NOMO-1 treated with DMSO at 0.1 percent for 48 hours (cell line): Measurements from ENCODE around the gene RNF213.

Source experiments
- DNase-seq: peaks from one replicate; lab custom pipeline; 2025; ENCODE audit not compliant: unreplicated experiment; lab: John Stamatoyannopoulos, UW

The RNF213 gene

GRCh38 chr17:80260791-80261158 is at the start of gene RNF213:
Gene RNF213 (plus strand): TSS chr17:80260852. CDS start chr17:80263682, 2,830 bp downstream.
- peak; percentile 6 for DNase-seq

DNA sequence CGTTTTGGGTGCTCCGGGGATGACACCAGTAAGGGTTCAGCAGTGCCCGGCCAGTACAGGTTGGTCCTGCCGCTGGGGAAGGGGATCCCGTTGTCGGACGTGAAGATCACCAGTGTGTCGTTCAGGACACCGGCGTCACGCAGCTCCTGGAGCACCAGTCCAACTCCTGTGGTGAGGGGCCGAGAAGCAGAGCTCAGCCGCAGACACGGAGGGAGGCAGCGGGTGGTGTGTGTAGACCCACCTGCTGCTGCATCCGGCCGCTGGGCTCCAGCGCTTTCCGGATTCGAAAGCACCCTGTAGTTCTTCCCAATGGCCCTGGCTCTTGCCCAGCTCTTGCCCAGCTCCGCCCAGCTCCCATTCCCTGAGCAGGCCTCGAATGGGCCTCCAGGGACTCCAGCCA is 48.5 kb upstream of the RNF213 start:
- no peak for DNase-seq

DNA sequence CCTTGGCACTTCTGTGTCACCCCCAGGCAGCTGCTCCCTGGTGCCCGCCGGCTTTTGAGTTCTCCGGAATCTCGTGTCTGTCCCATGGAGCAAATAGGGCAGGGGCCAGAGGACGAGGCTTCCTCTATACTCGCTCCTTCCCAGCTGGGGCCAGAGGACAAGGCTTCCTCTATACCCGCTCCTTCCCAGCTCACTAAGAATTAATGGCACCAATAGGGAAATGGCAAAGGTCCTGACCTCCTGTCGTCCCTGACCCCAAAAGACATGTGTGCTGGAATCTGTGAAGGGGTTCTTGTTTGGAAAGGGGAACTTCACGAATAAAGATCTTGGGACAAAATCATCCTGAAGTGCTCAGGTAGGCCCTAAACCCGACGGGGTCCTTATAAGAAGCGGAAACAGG is 48.1 kb upstream of the RNF213 start:
- no peak for DNase-seq

DNA sequence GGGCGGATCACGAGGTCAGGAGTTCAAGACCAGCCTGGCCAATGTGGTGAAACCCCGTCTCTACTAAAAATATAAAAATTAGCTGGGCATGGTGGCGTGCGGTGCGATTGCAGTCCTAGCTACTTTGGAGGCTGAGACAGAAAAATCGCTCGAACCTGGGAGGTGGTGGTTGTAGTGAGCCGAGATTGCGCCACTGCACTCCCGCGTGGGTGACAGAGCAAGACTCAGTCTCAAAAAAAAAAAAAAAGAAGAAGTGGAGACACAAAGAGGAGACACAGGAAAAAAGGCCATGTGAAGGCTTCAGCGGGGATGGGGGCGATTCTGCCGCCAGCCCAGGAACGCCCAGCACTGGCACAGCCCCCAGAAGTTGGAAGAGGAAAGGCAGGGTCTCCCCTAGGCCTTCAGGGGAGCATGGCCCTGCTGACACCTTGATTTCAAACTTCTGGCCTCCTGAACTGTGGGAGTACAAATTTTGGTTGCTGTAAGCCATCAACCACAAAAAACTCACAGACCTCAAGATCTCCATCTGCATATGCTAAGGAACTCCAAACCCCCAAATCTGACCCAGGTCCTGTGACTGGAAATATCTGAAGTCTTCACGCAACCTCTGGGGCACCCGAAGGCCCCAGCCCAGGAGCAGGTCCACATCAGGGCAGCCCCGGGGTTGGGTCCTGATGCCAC is 47.5 kb upstream of the RNF213 start:
- DNase-seq = peak; percentile 85

GRCh38 chr17:80213643-80213975 is 47.0 kb upstream of the RNF213 start:
- no peak for DNase-seq

DNA sequence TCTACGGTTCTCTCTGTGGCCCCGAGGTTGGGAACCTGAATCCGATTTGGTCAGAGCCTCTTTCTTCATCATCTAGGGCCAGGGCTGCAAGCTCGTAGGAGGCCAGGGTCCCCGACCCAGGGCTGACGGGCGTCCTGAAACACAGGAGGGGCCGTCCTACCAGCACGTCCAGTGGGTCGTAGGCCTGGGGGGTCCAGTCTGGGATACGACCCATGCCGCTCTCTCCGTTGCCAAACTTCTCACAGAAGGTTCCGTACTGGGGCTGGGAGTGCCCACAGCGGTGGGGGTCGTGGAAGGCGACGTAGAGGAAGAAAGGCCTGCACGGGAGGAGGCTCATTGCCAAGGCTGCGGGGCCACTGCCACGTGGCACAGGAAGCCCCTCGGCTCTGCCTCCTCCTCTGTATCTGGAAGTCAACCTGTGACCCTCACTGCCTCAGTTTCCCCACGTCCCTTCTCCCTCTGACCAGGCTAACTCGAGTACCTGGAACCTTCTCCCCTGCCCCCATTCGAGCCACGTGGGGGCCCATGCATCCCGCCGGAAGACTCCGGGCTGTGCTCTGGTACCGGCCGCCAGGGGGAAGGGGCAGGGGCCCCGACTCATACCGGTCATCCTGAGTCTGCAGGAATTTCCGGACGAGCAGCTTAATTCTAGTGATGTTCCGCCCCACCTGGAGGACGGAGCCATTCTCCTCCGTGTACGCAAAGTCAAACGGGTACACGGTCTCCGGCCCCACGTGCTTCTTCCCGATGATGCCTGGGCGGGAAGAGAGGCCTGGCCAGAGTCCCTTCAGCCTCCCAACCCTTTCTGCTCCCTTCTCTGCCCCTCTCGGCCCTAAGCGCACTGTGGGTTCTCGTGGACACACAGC is 46.4 kb upstream of the RNF213 start:
- no peak for DNase-seq

GRCh38 chr17:80214878-80215210 is 45.8 kb upstream of the RNF213 start:
- DNase-seq = no peak

GRCh38 chr17:80216473-80217456 is 43.9 kb upstream of the RNF213 start:
- no peak for DNase-seq

- no peak for DNase-seq
Observed at GRCh38 chr17:80217703-80218362, 42.8 kb upstream of the RNF213 start.

DNA sequence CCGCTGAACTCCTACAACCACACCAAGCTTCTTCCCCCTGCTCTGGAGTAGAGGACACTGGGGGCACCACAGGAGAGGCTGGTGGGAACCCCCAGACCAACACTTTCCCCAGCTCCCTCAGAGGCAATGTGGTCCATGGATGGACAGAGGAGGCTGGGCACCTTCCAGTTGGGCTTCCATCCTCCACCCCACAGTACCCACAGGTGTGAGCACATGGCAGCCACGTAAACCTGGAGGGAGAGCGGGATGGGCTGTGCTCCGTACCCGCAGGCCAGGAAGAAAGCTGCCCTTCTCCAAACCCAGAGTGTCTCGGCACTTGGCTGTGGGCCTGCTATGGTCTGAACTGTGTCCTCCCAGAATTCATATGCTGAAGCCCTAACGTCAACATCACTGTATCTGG is 42.3 kb upstream of the RNF213 start:
- no peak for DNase-seq

- peak; percentile 95 for DNase-seq
Observed at GRCh38 chr17:80219013-80219762, 41.5 kb upstream of the RNF213 start.

DNA sequence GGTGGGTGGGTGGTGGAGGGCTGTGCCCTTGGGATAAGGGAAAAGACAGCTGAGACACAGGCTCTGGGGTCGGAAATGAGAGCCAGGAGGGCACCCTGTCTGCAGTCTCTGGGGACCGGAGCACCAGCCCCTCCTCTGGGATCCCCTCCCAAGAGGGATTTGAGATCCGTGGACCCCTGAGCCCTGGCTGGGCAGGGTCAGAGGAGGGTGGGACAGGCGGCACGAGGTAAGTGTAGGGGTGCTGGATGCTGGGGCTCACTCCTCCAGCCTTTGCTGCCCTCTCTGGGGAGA is 40.9 kb upstream of the RNF213 start:
- DNase-seq = no peak

DNA sequence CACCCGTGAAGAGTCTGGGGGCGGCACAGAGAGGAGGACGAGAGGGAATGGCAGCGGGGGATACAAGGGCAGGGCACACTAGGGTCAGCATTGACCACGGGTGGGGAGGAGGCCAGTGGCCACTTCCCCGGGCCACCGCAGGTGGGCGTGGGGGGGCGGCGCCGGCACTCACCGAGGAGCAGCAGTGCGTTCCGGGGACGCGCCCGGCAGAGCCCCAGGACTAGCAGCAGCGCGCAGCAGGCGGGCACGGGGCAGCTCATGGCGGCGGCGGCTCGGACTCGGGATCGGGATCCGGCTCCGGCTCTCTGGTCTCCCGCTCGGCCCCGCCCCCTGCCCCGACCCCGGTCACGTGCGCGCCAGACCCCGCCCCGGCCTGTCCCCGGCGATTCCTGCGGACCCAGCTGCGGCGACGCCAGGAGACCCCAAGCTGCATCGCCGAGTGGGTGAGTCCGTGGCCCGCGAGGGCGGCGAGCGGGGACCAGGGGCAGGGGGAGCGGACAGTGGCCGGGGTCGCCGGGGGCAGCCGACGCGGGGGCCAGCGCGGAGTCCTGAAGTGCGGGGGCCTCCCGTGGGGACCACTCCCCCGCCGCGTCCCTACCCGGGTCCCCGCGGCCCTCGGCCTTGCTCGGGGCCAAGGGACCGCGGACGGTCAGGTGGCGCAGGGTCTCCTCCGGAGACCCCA is 40.5 kb upstream of the RNF213 start, which contains the start of the genes SGSH and SLC26A11:
Gene SGSH (minus strand): TSS at position 280 of the 682 bp plus-strand sequence. CDS start 20 bp downstream, at position 260.
Gene SLC26A11 (plus strand): TSS at position 374 of the 682 bp plus-strand sequence. CDS start 1,134 bp downstream, outside the sequence.
- peak; percentile 28 for DNase-seq

DNA sequence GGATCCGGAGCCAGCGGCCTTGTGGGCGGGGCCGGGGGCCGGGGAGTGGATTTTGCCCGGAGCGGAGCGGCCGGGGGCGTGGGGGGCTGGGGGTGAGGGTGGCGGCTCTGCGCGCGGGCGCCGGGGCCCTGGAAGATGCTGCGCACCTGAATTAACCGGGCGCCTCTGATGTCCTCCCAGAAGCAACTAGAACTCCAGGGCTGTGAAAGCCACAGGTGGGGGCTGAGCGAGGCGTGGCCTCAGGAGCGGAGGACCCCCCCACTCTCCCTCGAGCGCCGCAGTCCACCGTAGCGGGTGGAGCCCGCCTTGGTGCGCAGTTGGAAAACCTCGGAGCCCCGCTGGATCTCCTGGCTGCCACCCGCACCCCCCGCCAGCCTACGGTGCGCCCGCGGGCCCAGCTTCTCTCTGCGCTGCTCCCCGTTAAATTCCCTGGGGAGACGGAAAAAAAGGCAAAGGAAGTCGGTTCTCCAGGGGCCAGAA is 39.9 kb upstream of the RNF213 start:
- DNase-seq = no peak

GRCh38 chr17:80221351-80222105 is 39.1 kb upstream of the RNF213 start:
- DNase-seq = no peak

GRCh38 chr17:80222376-80223141 is 38.1 kb upstream of the RNF213 start:
- no peak for DNase-seq

- DNase-seq = no peak
Observed at GRCh38 chr17:80223142-80223815, 37.4 kb upstream of the RNF213 start.
